Measurements from ENCODE around the gene PLCB1.

The PLCB1 gene

DNA sequence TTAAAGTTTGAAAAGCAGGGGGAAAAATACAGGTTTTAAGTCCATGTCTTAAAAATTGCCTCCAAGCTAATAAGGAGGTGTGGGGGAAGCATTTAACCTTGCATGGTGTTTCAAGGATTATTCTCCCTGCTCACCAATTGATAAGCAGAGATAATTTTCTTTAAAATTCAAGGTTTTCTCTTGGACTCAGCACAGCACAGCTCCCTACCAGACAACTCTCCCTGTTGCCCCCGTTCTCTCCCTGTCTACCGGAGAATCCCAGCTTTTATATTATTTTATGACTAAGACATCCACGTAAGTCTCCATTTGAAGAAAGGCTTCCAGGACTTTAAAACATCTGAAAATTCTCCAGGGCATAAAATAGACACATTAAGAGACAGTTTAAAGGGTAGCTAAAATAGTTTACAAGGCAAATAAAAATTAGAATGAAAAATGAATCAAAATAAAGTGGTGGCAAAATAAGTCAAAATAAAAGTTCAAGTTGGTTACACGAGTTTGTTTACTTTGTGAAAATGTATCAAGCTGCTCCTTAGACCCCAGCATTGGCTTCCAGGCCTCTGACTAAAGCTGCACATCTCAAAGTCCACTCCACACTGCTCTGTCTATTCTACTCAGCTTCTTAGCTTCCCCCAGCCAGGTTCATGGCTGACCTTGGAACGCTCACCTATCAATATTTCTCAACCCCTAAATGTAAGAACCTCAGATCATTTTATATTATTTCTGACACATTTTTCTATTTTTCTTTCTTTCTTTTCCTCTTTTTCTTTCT, 748.2 kb downstream of the PLCB1 start:
- Histone ChIP-seq H3K14ac (ENCODE audit: low read length) (no peak overlapping the region), H4K91ac (ENCODE audit: low read depth, low read length) (no peak overlapping the region), H3K23ac (ENCODE audit: low read length) (no peak overlapping the region), H3K79me1 (ENCODE audit: low read length) (no peaks in the 10 kb centered on the region), H3K36me3 (ENCODE audit: control insufficient read depth in 1 of 2, insufficient read depth in 2 of 2, low read length in 2 of 2) (no peaks in the 10 kb centered on the region), H3K4ac (ENCODE audit: low read depth, low read length) (no peak overlapping the region), H3K79me2 (ENCODE audit: control insufficient read depth, insufficient read depth, low read length, poor library complexity) (no peaks in the 10 kb centered on the region), H3K27me3 (ENCODE audit: insufficient read depth, low read length) (no peaks in the 10 kb centered on the region), H3K27ac (ENCODE audit: low read depth, low read length) (no peak overlapping the region), H3K18ac (ENCODE audit: low read length) (no peak overlapping the region), H2BK120ac (ENCODE audit: insufficient read depth, low read length, poor library complexity) (no peak overlapping the region), H3K4me1 (ENCODE audit: control insufficient read depth in 1 of 2, insufficient read depth in 2 of 2, low read length in 2 of 2) (no peaks in the 10 kb centered on the region), H3K9me3 (ENCODE audit: insufficient read depth, low read depth, low read length) (no peaks in the 10 kb centered on the region), H2AK5ac (ENCODE audit: low read length) (no peak overlapping the region), H4K12ac (ENCODE audit: low read depth, low read length) (no peak overlapping the region), H4K8ac (ENCODE audit: low read depth, low read length) (no peak overlapping the region), H2AFZ (ENCODE audit: insufficient read depth, low read length, poor library complexity) (no peak overlapping the region), H3K4me3 (ENCODE audit: low read depth, low read length) (no peak overlapping the region), H2BK12ac (ENCODE audit: low read length) (no peak overlapping the region), H3K9ac (ENCODE audit: low read length) (no peak overlapping the region), H2BK5ac (ENCODE audit: low read depth, low read length, poor library complexity) (no peak overlapping the region), H3K4me2 (ENCODE audit: low read length) (no peak overlapping the region)
- no CpG with 5 or more reads among the region's 5 CpGs for WGBS (ENCODE audit: extremely low coverage, insufficient coverage, insufficient read length)
- DNase-seq = no peak

DNA sequence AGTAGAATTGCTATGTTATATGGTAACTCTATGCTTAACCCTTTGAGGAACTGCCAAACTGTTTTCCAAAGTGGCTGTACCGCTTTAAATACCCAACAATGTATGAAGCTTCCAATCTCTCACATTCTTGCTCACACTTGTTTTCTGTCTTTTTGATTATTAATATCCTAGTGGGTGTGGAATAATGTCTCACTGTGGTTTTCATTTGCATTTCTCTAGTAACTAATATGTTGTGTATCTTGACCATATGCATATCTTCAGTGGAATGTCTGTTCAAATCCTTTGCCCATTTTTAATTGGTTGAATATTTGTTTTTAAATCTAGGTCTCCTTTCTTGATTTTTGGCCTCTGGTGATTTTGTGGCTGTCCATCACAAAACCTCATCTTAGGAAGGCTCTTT, 759.0 kb downstream of the PLCB1 start:
- no peak overlapping the region for H3K4ac ChIP-seq (ENCODE audit: low read depth, low read length)

GRCh38 chr20:8895472-8895871, 763.4 kb downstream of the PLCB1 start:
- no peaks in the 10 kb centered on the region for H3K4me1 ChIP-seq (ENCODE audit: control insufficient read depth in 1 of 2, insufficient read depth in 2 of 2, low read length in 2 of 2)
- no peak overlapping the region for H3K18ac ChIP-seq (ENCODE audit: low read length)
- no peak overlapping the region for H2AK5ac ChIP-seq (ENCODE audit: low read length)
- H2BK12ac ChIP-seq (ENCODE audit: low read length) = no peak overlapping the region
- no peak overlapping the region for H3K23ac ChIP-seq (ENCODE audit: low read length)
- no peak overlapping the region for H2BK120ac ChIP-seq (ENCODE audit: insufficient read depth, low read length, poor library complexity)
- no peak overlapping the region for H4K91ac ChIP-seq (ENCODE audit: low read depth, low read length)
- H3K4ac ChIP-seq (ENCODE audit: low read depth, low read length) = no peak overlapping the region
- H4K8ac ChIP-seq (ENCODE audit: low read depth, low read length) = no peak overlapping the region
- H3K4me3 ChIP-seq (ENCODE audit: low read depth, low read length) = no peak overlapping the region
- no peaks in the 10 kb centered on the region for H3K27me3 ChIP-seq (ENCODE audit: insufficient read depth, low read length)
- no peaks in the 10 kb centered on the region for H3K79me2 ChIP-seq (ENCODE audit: control insufficient read depth, insufficient read depth, low read length, poor library complexity)
- no peak overlapping the region for H3K27ac ChIP-seq (ENCODE audit: low read depth, low read length)
- H4K12ac ChIP-seq (ENCODE audit: low read depth, low read length) = no peak overlapping the region
- no peaks in the 10 kb centered on the region for H3K79me1 ChIP-seq (ENCODE audit: low read length)
- no peak overlapping the region for H2AFZ ChIP-seq (ENCODE audit: insufficient read depth, low read length, poor library complexity)
- no peak overlapping the region for H3K4me2 ChIP-seq (ENCODE audit: low read length)
- no peak overlapping the region for H3K14ac ChIP-seq (ENCODE audit: low read length)
- H3K9me3 ChIP-seq (ENCODE audit: insufficient read depth, low read depth, low read length) = no peaks in the 10 kb centered on the region
- DNase-seq = no peak
- no peaks in the 10 kb centered on the region for H3K36me3 ChIP-seq (ENCODE audit: control insufficient read depth in 1 of 2, insufficient read depth in 2 of 2, low read length in 2 of 2)
- H2BK5ac ChIP-seq (ENCODE audit: low read depth, low read length, poor library complexity) = no peak overlapping the region
- H3K9ac ChIP-seq (ENCODE audit: low read length) = no peak overlapping the region

More for the DNA sequence above, 759.0 kb downstream of the PLCB1 start:
- Histone ChIP-seq H3K4me3 (ENCODE audit: low read depth, low read length) (no peak overlapping the region), H3K14ac (ENCODE audit: low read length) (no peak overlapping the region), H3K23ac (ENCODE audit: low read length) (no peak overlapping the region), H2BK120ac (ENCODE audit: insufficient read depth, low read length, poor library complexity) (no peak overlapping the region), H3K4me2 (ENCODE audit: low read length) (no peak overlapping the region), H3K27me3 (ENCODE audit: insufficient read depth, low read length) (no peaks in the 10 kb centered on the region), H3K4me1 (ENCODE audit: control insufficient read depth in 1 of 2, insufficient read depth in 2 of 2, low read length in 2 of 2) (no peaks in the 10 kb centered on the region), H3K18ac (ENCODE audit: low read length) (no peak overlapping the region), H3K9me3 (ENCODE audit: insufficient read depth, low read depth, low read length) (no peaks in the 10 kb centered on the region), H3K9ac (ENCODE audit: low read length) (no peak overlapping the region), H3K36me3 (ENCODE audit: control insufficient read depth in 1 of 2, insufficient read depth in 2 of 2, low read length in 2 of 2) (no peaks in the 10 kb centered on the region), H3K79me2 (ENCODE audit: control insufficient read depth, insufficient read depth, low read length, poor library complexity) (no peaks in the 10 kb centered on the region), H4K8ac (ENCODE audit: low read depth, low read length) (no peak overlapping the region), H2AFZ (ENCODE audit: insufficient read depth, low read length, poor library complexity) (no peak overlapping the region), H3K27ac (ENCODE audit: low read depth, low read length) (no peak overlapping the region), H2AK5ac (ENCODE audit: low read length) (no peak overlapping the region), H4K91ac (ENCODE audit: low read depth, low read length) (no peak overlapping the region), H3K79me1 (ENCODE audit: low read length) (no peaks in the 10 kb centered on the region), H4K12ac (ENCODE audit: low read depth, low read length) (no peak overlapping the region), H2BK5ac (ENCODE audit: low read depth, low read length, poor library complexity) (no peak overlapping the region), H2BK12ac (ENCODE audit: low read length) (no peak overlapping the region)
- no CpG with 5 or more reads among the region's 1 CpG for WGBS (ENCODE audit: extremely low coverage, insufficient coverage, insufficient read length)
- no peak for DNase-seq

- Histone ChIP-seq H3K23ac (ENCODE audit: low read length) (no peak overlapping the region), H3K18ac (ENCODE audit: low read length) (no peak overlapping the region), H3K36me3 (ENCODE audit: control insufficient read depth in 1 of 2, insufficient read depth in 2 of 2, low read length in 2 of 2) (no peaks in the 10 kb centered on the region), H3K4me2 (ENCODE audit: low read length) (no peak overlapping the region), H2BK120ac (ENCODE audit: insufficient read depth, low read length, poor library complexity) (no peak overlapping the region), H3K4ac (ENCODE audit: low read depth, low read length) (no peak overlapping the region), H3K79me2 (ENCODE audit: control insufficient read depth, insufficient read depth, low read length, poor library complexity) (no peaks in the 10 kb centered on the region), H3K9me3 (ENCODE audit: insufficient read depth, low read depth, low read length) (no peaks in the 10 kb centered on the region), H2AK5ac (ENCODE audit: low read length) (no peak overlapping the region), H3K4me1 (ENCODE audit: control insufficient read depth in 1 of 2, insufficient read depth in 2 of 2, low read length in 2 of 2) (no peaks in the 10 kb centered on the region), H2BK12ac (ENCODE audit: low read length) (no peak overlapping the region), H4K91ac (ENCODE audit: low read depth, low read length) (no peak overlapping the region), H3K27me3 (ENCODE audit: insufficient read depth, low read length) (no peaks in the 10 kb centered on the region), H2AFZ (ENCODE audit: insufficient read depth, low read length, poor library complexity) (no peak overlapping the region), H3K4me3 (ENCODE audit: low read depth, low read length) (no peak overlapping the region), H4K12ac (ENCODE audit: low read depth, low read length) (no peak overlapping the region), H3K9ac (ENCODE audit: low read length) (no peak overlapping the region), H3K79me1 (ENCODE audit: low read length) (no peaks in the 10 kb centered on the region), H2BK5ac (ENCODE audit: low read depth, low read length, poor library complexity) (no peak overlapping the region), H4K8ac (ENCODE audit: low read depth, low read length) (no peak overlapping the region), H3K14ac (ENCODE audit: low read length) (no peak overlapping the region), H3K27ac (ENCODE audit: low read depth, low read length) (no peak overlapping the region)
- DNase-seq = no peak
These were observed 766.8 kb downstream of the PLCB1 start for GRCh38 chr20:8898823-8899222.

Data from trophoblast cell (in vitro differentiated cells and primary cell).